Urinary bladder (tissue), 4 donors: ENCODE data around the gene RFXAP. TPM values are rescaled to one million over a fixed set of nuclear protein-coding genes. Genes with fewer than 3 reads are reported as not detected.
"Not testable (repeated sequence)": the region's sequence is repeated elsewhere in the genome, so short reads cannot be mapped to it uniquely, and the experiment has no call there.

ENCODE experiments used
- DNase-seq: peaks from one replicate; pipeline ENCODE4 v3.0.0-alpha.2; 2015; ENCODE audit errors: extremely low spot score
- H3K27ac ChIP-seq: one replicate; pipeline ENCODE4 v1.5.1; 2013; ENCODE audit warnings: low read depth, mild to moderate bottlenecking, moderate library complexity
- H3K36me3 ChIP-seq: one replicate; pipeline ENCODE4 v1.6.1; 2013; ENCODE audit warnings: mild to moderate bottlenecking, moderate library complexity; ENCODE audit not compliant: insufficient read depth
- H3K4me1 ChIP-seq: one replicate; pipeline ENCODE4 v1.6.1; 2013; ENCODE audit warnings: mild to moderate bottlenecking, moderate library complexity; ENCODE audit not compliant: insufficient read depth
- H3K4me3 ChIP-seq: one replicate; pipeline ENCODE4 v1.5.1; 2013; ENCODE audit warnings: low read depth, low read length
- WGBS: extraction: QIAGEN DNeasy Blood & Tissue Kit; methylation state at CpG from one replicate; pipeline ENCODE4 v1.1.7; 2013; 5-methylcytosine and 5-hydroxymethylcytosine counted together
- polyA plus RNA-seq: library from polyadenylated mRNA; stranded (reverse); fragments of 200-250 nt; gene quantifications from one replicate; pipeline ENCODE4 v1.2.3, GENCODE V29; 2013
- total RNA-seq: library from RNA; depleted of rRNA; stranded (reverse); fragments of >200 nt; gene quantifications from one replicate; pipeline ENCODE4 v1.2.3, GENCODE V29; 2014
- donor health status: healthy with polysubstance abuse.
- donor health status: healthy.

RFXAP gene
- total RNA-seq, result 10.0 TPM
- polyA plus RNA-seq, result 6.1 TPM

GRCh38 chr13:36818804-36819738 is at the start of gene RFXAP:
RFXAP (plus strand) TSS chr13:36819222; CDS start chr13:36819358, 136 bp downstream.
- Histone ChIP-seq H3K4me3 (peak within 1 kb of the TSS; percentile 79), H3K4me1 (no peaks in the 10 kb centered on the region), H3K36me3 (no peaks in the 10 kb centered on the region), H3K27ac (no peak within 1 kb of the TSS)
- WGBS, result under 1% methylated on average over 78 of the region's 78 CpGs
- DNase-seq, result peak; percentile 53

- Histone ChIP-seq H3K4me1 (no peaks in the 10 kb centered on the region), H3K36me3 (no peaks in the 10 kb centered on the region), H3K27ac (no peak overlapping the region), H3K4me3 (no peak overlapping the region)
- 84% methylated on average over 4 of the region's 4 CpGs for WGBS
- no peak for DNase-seq
These were observed 49.5 kb upstream of the RFXAP start for GRCh38 chr13:36769545-36769944.

- no peak for DNase-seq
- no peak overlapping the region for H3K4me3 ChIP-seq
- no peaks in the 10 kb centered on the region for H3K4me1 ChIP-seq
- no peak overlapping the region for H3K27ac ChIP-seq
- 76% methylated on average over 2 of the region's 2 CpGs for WGBS
- H3K36me3 ChIP-seq, result no peaks in the 10 kb centered on the region
These were observed 48.3 kb upstream of the RFXAP start for GRCh38 chr13:36770741-36771140.

- Histone ChIP-seq H3K36me3 (no peaks in the 10 kb centered on the region), H3K4me1 (no peaks in the 10 kb centered on the region)
- DNase-seq, result no peak
These were observed 46.2 kb upstream of the RFXAP start for GRCh38 chr13:36772853-36773252.

GRCh38 chr13:36774931-36775330 is 44.1 kb upstream of the RFXAP start:
- H3K4me3 ChIP-seq, result no peak overlapping the region
- H3K36me3 ChIP-seq, result no peaks in the 10 kb centered on the region
- H3K4me1 ChIP-seq, result no peaks in the 10 kb centered on the region
- H3K27ac ChIP-seq, result no peak overlapping the region
- WGBS, result 52% methylated on average over 5 of the region's 5 CpGs
- DNase-seq, result no peak

More at GRCh38 chr13:36772853-36773252, 46.2 kb upstream of the RFXAP start:
- no peak overlapping the region for H3K4me3 ChIP-seq
- H3K27ac ChIP-seq, result no peak overlapping the region

GRCh38 chr13:36776175-36776574 is 42.8 kb upstream of the RFXAP start:
- no peak overlapping the region for H3K4me3 ChIP-seq
- H3K27ac ChIP-seq, result no peak overlapping the region
- no peaks in the 10 kb centered on the region for H3K4me1 ChIP-seq
- H3K36me3 ChIP-seq, result no peaks in the 10 kb centered on the region
- DNase-seq, result no peak

GRCh38 chr13:36778083-36778671 is 40.8 kb upstream of the RFXAP start:
- no peak for DNase-seq
- WGBS, result 24% methylated on average over 8 of the region's 8 CpGs

GRCh38 chr13:36783890-36784289 is 35.1 kb upstream of the RFXAP start:
- Histone ChIP-seq H3K36me3 (no peaks in the 10 kb centered on the region), H3K4me3 (no peak overlapping the region), H3K27ac (no peak overlapping the region), H3K4me1 (no peaks in the 10 kb centered on the region)
- no peak for DNase-seq
- 48% methylated on average over 3 of the region's 3 CpGs for WGBS

More at GRCh38 chr13:36778083-36778671, 40.8 kb upstream of the RFXAP start:
- Histone ChIP-seq H3K27ac (no peak overlapping the region), H3K4me1 (no peaks in the 10 kb centered on the region), H3K36me3 (no peaks in the 10 kb centered on the region), H3K4me3 (no peak overlapping the region)

- WGBS, result 73% methylated on average over 4 of the region's 4 CpGs
- not testable (repeated sequence) for H3K4me1 ChIP-seq, H3K4me3 ChIP-seq, DNase-seq, H3K36me3 ChIP-seq, H3K27ac ChIP-seq
These were observed 32.8 kb upstream of the RFXAP start for GRCh38 chr13:36786175-36786574.

GRCh38 chr13:36787181-36787580 is 31.8 kb upstream of the RFXAP start:
- no peak overlapping the region for H3K4me3 ChIP-seq
- DNase-seq, result no peak
- no peaks in the 10 kb centered on the region for H3K4me1 ChIP-seq
- H3K27ac ChIP-seq, result no peak overlapping the region
- H3K36me3 ChIP-seq, result no peaks in the 10 kb centered on the region
- 53% methylated on average over 3 of the region's 3 CpGs for WGBS

- H3K36me3 ChIP-seq, result no peaks in the 10 kb centered on the region
- H3K4me3 ChIP-seq, result no peak overlapping the region
- no peak overlapping the region for H3K27ac ChIP-seq
- 81% methylated on average over 4 of the region's 4 CpGs for WGBS
- DNase-seq, result no peak
- H3K4me1 ChIP-seq, result no peaks in the 10 kb centered on the region
These were observed 30.7 kb upstream of the RFXAP start for GRCh38 chr13:36788276-36788675.

GRCh38 chr13:36789061-36789460 is 30.0 kb upstream of the RFXAP start:
- H3K4me3 ChIP-seq, result no peak overlapping the region
- no peaks in the 10 kb centered on the region for H3K4me1 ChIP-seq
- no peak overlapping the region for H3K27ac ChIP-seq
- DNase-seq, result no peak
- WGBS, result 83% methylated on average over 3 of the region's 3 CpGs
- no peaks in the 10 kb centered on the region for H3K36me3 ChIP-seq

- 90% methylated on average over 4 of the region's 4 CpGs for WGBS
- Histone ChIP-seq H3K4me1 (no peaks in the 10 kb centered on the region), H3K36me3 (no peaks in the 10 kb centered on the region), H3K27ac (no peak overlapping the region), H3K4me3 (no peak overlapping the region)
- DNase-seq, result no peak
These were observed 29.3 kb upstream of the RFXAP start for GRCh38 chr13:36789730-36790129.

- Histone ChIP-seq H3K27ac (no peak overlapping the region), H3K4me3 (no peak overlapping the region), H3K36me3 (no peaks in the 10 kb centered on the region), H3K4me1 (no peaks in the 10 kb centered on the region)
- 39% methylated on average over 3 of the region's 3 CpGs for WGBS
- DNase-seq, result no peak
These were observed 24.3 kb upstream of the RFXAP start for GRCh38 chr13:36794706-36795105.
